ENCODE data around the gene IL2RA. TPM values are rescaled to one million over a fixed set of nuclear protein-coding genes. Genes with fewer than 3 reads are reported as not detected.

IL2RA gene
- total RNA-seq (2021) = not detected in 2 replicates
- Bru-seq, nascent RNA = not detected
- not detected for BruChase-seq, experiment 1, labeled RNA remaining after a 2-hour chase
- not detected for BruChase-seq, experiment 2, labeled RNA remaining after a 6-hour chase
- long read RNA-seq = 0 reads

- Histone ChIP-seq H3K27me3 (replicated peaks; ENCODE audit: insufficient read depth, low read depth, low read length, poor library complexity) (peaks cover 49% of the 10 kb centered on the region), H3K36me3 (ENCODE audit: insufficient read depth, low read length, poor library complexity, severe bottlenecking) (no peaks in the 10 kb centered on the region), H3K9me3 (ENCODE audit: low read depth, low read length, poor library complexity, severe bottlenecking) (no peaks in the 10 kb centered on the region), H3K4me1 (ENCODE audit: insufficient read depth, low read length, poor library complexity, severe bottlenecking) (no peaks in the 10 kb centered on the region), H3K4me3 (ENCODE audit: low read depth, low read length, poor library complexity, severe bottlenecking) (no peak within 1 kb of the TSS), H3K27ac (ENCODE audit: low read depth, low read length, poor library complexity, severe bottlenecking) (no peak within 1 kb of the TSS)
- BruUV-seq (replicated peaks) = no TSS peak
- TF ChIP-seq EZH2 (IDR thresholded peaks at IDR 0.05; ENCODE audit: borderline replicate concordance, low read depth, low read length, poor library complexity, severe bottlenecking) (no peak), CTCF (conservative IDR thresholded peaks at IDR 0.05; ENCODE audit: low read depth, low read length) (no peak)
- DNase-seq (ENCODE audit: low spot score) = no peak
- intact Hi-C loops (cut with micrococcal nuclease; ENCODE audit: unreplicated experiment) = no loop called here
- POLR2A ChIA-PET (ENCODE audit: low non-redundant PET) = no interaction called here
- CTCF ChIA-PET = no interaction called here
These were observed at the start of gene IL2RA for GRCh38 chr10:6062101-6062771. Gene IL2RA (minus strand): TSS chr10:6062367. CDS start chr10:6062151, 216 bp downstream.

DNA sequence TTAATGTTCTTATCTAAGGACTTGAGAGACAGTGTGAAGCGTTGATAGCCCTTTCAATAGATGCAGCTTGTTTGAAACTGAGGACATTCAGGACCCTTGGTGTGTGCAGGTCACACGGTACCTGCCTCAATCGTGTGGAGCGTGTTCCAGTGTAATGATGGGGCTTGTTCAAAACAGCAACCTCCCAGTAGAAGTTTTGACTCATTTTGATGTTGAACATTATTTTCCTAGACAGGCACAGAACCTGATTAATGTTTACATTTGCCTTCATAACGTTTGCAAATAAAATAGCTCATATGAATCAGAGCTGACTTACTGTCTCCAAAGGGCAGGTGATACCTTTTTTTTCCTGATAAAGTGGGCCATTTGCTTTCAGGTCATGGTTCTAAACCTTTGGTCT is 48.0 kb upstream of the IL2RA start:
- Histone ChIP-seq H3K27ac (ENCODE audit: low read depth, low read length, poor library complexity, severe bottlenecking) (no peak overlapping the region), H3K36me3 (ENCODE audit: insufficient read depth, low read length, poor library complexity, severe bottlenecking) (peaks cover 86% of the 10 kb centered on the region), H3K4me3 (ENCODE audit: low read depth, low read length, poor library complexity, severe bottlenecking) (no peak overlapping the region), H3K9me3 (ENCODE audit: low read depth, low read length, poor library complexity, severe bottlenecking) (no peaks in the 10 kb centered on the region), H3K27me3 (replicated peaks; ENCODE audit: insufficient read depth, low read depth, low read length, poor library complexity) (no peaks in the 10 kb centered on the region), H3K4me1 (ENCODE audit: insufficient read depth, low read length, poor library complexity, severe bottlenecking) (no peaks in the 10 kb centered on the region)
- no TSS peak for BruUV-seq (replicated peaks)
- ChIA-PET POLR2A (ENCODE audit: low non-redundant PET) (no interaction called here), CTCF (no interaction called here)
- intact Hi-C loops (cut with micrococcal nuclease; ENCODE audit: unreplicated experiment) = no loop called here
- DNase-seq (ENCODE audit: low spot score) = no peak
- TF ChIP-seq EZH2 (IDR thresholded peaks at IDR 0.05; ENCODE audit: borderline replicate concordance, low read depth, low read length, poor library complexity, severe bottlenecking) = no peak
- TF ChIP-seq CTCF (conservative IDR thresholded peaks at IDR 0.05; ENCODE audit: low read depth, low read length) = no peak

GRCh38 chr10:6109444-6109775 is 47.2 kb upstream of the IL2RA start:
- H3K27ac ChIP-seq (ENCODE audit: low read depth, low read length, poor library complexity, severe bottlenecking) = no peak overlapping the region
- TF ChIP-seq EZH2 (IDR thresholded peaks at IDR 0.05; ENCODE audit: borderline replicate concordance, low read depth, low read length, poor library complexity, severe bottlenecking) = no peak
- TF ChIP-seq CTCF (conservative IDR thresholded peaks at IDR 0.05; ENCODE audit: low read depth, low read length) = no peak
- peaks cover 82% of the 10 kb centered on the region for H3K36me3 ChIP-seq (ENCODE audit: insufficient read depth, low read length, poor library complexity, severe bottlenecking)
- no peaks in the 10 kb centered on the region for H3K9me3 ChIP-seq (ENCODE audit: low read depth, low read length, poor library complexity, severe bottlenecking)
- H3K27me3 ChIP-seq (replicated peaks; ENCODE audit: insufficient read depth, low read depth, low read length, poor library complexity) = no peaks in the 10 kb centered on the region
- intact Hi-C loops (cut with micrococcal nuclease; ENCODE audit: unreplicated experiment) = loop anchor here (1.0 to 2.0 kb wide), 2 partner anchors 93 to 292 kb away; partner anchors contain the start of gene PFKFB3
- no peaks in the 10 kb centered on the region for H3K4me1 ChIP-seq (ENCODE audit: insufficient read depth, low read length, poor library complexity, severe bottlenecking)
- POLR2A ChIA-PET (ENCODE audit: low non-redundant PET) = no interaction called here
- no peak for DNase-seq (ENCODE audit: low spot score)
- CTCF ChIA-PET = no interaction called here
- BruUV-seq (replicated peaks) = no TSS peak
- no peak overlapping the region for H3K4me3 ChIP-seq (ENCODE audit: low read depth, low read length, poor library complexity, severe bottlenecking)

Data from A673 (cell line).